ENCODE results near the gene PKHD1. TPM values are rescaled to one million over a fixed set of nuclear protein-coding genes. Genes with fewer than 3 reads are reported as not detected.

Gene PKHD1
- not detected in 2 replicates for total RNA-seq (2014; rRNA removed; shearing (Covaris generic))

- DNase-seq (ENCODE audit: low read depth), result peak; percentile 50
Measured at GRCh38 chr6:52087498-52087999, at the start of gene PKHD1. Gene PKHD1, minus strand, starts transcription at chr6:52087613. Its CDS starts 2,680 bp downstream, at chr6:52084933.

- DNase-seq (ENCODE audit: low read depth), result no peak
Measured at GRCh38 chr6:52136934-52137467, 49.6 kb upstream of the PKHD1 start.

- DNase-seq (ENCODE audit: low read depth), result no peak
Measured at GRCh38 chr6:52136055-52136454, 48.6 kb upstream of the PKHD1 start.

- DNase-seq (ENCODE audit: low read depth), result no peak
Measured at GRCh38 chr6:52135217-52135616, 47.8 kb upstream of the PKHD1 start.

- DNase-seq (ENCODE audit: low read depth), result no peak
Measured at GRCh38 chr6:52134011-52134410, 46.6 kb upstream of the PKHD1 start.

- DNase-seq (ENCODE audit: low read depth), result no peak
Measured at GRCh38 chr6:52133324-52133723, 45.9 kb upstream of the PKHD1 start.

- DNase-seq (ENCODE audit: low read depth), result no peak
Measured at GRCh38 chr6:52132292-52132691, 44.9 kb upstream of the PKHD1 start.

- DNase-seq (ENCODE audit: low read depth), result no peak
Measured at GRCh38 chr6:52130440-52130839, 43.0 kb upstream of the PKHD1 start.

GRCh38 chr6:52127957-52128356 is 40.5 kb upstream of the PKHD1 start:
- no peak for DNase-seq (ENCODE audit: low read depth)

- no peak for DNase-seq (ENCODE audit: low read depth)
Measured at GRCh38 chr6:52126231-52126630, 38.8 kb upstream of the PKHD1 start.

GRCh38 chr6:52125572-52125971 is 38.2 kb upstream of the PKHD1 start:
- DNase-seq (ENCODE audit: low read depth), result no peak

GRCh38 chr6:52125139-52125538 is 37.7 kb upstream of the PKHD1 start:
- DNase-seq (ENCODE audit: low read depth), result no peak

- DNase-seq (ENCODE audit: low read depth), result peak; percentile 58
Measured at GRCh38 chr6:52124126-52125121, 37.0 kb upstream of the PKHD1 start.

GRCh38 chr6:52123251-52123650 is 35.8 kb upstream of the PKHD1 start:
- DNase-seq (ENCODE audit: low read depth), result no peak

- DNase-seq (ENCODE audit: low read depth), result no peak
Measured at GRCh38 chr6:52117352-52117751, 29.9 kb upstream of the PKHD1 start.

GRCh38 chr6:52116605-52116948 is 29.2 kb upstream of the PKHD1 start:
- DNase-seq (ENCODE audit: low read depth), result no peak

- no peak for DNase-seq (ENCODE audit: low read depth)
Measured at GRCh38 chr6:52115891-52116604, 28.6 kb upstream of the PKHD1 start.

GRCh38 chr6:52115145-52115741 is 27.8 kb upstream of the PKHD1 start:
- DNase-seq (ENCODE audit: low read depth), result peak; percentile 85

- peak; percentile 52 for DNase-seq (ENCODE audit: low read depth)
Measured at GRCh38 chr6:52109171-52109571, 21.8 kb upstream of the PKHD1 start.

GRCh38 chr6:52108128-52108527 is 20.7 kb upstream of the PKHD1 start:
- DNase-seq (ENCODE audit: low read depth), result peak; percentile 85

- DNase-seq (ENCODE audit: low read depth), result no peak
Measured at GRCh38 chr6:52106994-52107393, 19.6 kb upstream of the PKHD1 start.

- DNase-seq (ENCODE audit: low read depth), result peak; percentile 60
Measured at GRCh38 chr6:52104979-52105378, 17.6 kb upstream of the PKHD1 start.

Measured in RPMI7951 (cell line).